GM19035 (cell line): Measurements from ENCODE around the gene AGER.

ENCODE experiments used
- ATAC-seq: cut with Tn5 transposase; IDR thresholded peaks from one replicate; pipeline ENCODE4 v1.9.1; 2021; ENCODE audit not compliant: unreplicated experiment

AGER gene

DNA sequence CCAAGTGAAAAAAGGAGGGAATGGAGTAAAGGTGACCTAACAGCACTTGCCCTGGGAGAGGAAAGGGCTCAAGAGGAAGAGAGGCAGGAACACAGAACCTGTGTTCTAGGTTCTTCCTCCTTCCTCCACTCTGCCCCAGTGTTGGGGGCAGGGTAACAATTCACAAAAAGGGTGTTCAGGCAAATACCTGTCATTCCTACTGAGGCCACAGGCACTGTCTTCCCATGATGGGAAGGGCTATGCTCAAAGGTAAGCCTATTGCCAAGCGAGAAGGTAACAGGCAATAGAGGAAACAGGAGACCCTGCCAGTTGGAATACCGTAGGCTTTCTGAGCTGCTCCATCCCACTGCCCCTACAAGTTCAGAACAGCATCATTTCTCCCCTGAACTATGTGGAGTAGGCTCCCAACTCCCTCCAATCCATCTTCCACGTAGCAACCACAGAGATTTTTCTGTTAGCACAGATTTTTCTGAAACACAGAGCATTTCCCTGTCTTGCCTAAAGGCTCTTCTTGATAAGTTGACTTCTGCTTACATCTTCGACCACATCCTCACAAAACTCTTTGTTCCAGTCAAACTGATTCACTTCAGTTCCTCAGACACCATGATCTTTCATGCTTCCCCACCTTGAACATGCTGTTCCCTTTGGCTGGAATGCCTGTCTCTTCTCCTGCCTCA is 10.9 kb downstream of the AGER start:
- ATAC-seq: no peak

GRCh38 chr6:32171234-32171633 is 12.8 kb downstream of the AGER start:
- no peak for ATAC-seq

- ATAC-seq: no peak
These were observed 13.8 kb downstream of the AGER start for GRCh38 chr6:32170294-32170693.

- ATAC-seq: no peak
These were observed 15.1 kb downstream of the AGER start for GRCh38 chr6:32168807-32169591.

- no peak for ATAC-seq
These were observed 15.7 kb downstream of the AGER start for GRCh38 chr6:32168350-32168749.

GRCh38 chr6:32167761-32168262 is 16.2 kb downstream of the AGER start:
- no peak for ATAC-seq

DNA sequence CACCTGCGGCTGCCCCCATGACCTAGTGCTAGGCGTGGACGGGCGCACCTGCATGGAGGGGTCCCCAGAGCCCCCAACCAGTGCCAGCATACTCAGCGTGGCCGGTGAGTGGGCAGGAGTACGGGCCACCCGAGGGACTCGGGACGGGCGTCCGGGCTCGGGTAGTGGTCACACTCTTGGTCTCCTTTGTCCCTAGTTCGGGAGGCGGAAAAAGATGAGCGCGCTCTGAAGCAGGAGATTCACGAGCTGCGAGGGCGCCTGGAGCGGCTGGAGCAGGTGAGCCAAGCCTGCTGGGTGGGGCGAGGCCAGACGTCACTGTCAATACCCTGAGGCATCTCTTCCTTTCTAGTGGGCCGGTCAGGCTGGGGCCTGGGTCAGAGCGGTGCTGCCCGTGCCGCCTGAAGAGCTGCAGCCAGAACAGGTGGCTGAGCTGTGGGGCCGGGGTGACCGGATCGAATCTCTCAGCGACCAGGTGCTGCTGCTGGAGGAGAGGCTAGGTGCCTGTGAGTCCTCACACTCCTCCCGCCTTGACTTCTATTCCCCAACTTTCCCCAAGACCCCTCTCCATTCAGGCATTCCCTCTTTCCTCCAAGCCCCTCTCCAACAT is 16.8 kb downstream of the AGER start:
- ATAC-seq: no peak

DNA sequence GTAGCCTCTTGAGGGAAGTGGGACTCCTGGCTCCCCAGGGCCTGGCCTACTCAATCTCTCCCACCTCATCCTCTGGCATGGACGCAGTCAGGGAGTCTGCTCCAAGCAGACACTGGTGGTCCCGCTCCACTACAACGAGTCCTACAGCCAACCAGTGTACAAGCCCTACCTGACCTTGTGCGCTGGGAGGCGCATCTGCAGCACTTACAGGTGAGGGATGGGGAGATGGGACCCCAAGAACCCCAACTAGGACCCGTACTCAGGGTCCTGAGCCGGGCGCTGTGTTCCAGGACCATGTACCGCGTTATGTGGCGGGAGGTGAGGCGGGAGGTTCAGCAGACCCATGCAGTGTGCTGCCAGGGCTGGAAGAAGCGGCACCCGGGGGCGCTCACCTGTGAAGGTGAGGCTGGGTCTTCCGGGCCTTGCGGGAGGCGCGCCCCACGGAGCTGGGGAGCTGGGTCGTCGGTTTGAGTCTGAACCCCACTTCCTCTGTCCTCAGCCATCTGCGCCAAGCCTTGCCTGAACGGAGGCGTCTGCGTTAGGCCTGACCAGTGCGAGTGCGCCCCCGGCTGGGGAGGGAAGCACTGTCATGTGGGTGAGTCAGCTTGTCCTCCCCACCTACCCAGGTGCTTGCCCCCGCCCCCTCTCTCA is 17.5 kb downstream of the AGER start:
- no peak for ATAC-seq

DNA sequence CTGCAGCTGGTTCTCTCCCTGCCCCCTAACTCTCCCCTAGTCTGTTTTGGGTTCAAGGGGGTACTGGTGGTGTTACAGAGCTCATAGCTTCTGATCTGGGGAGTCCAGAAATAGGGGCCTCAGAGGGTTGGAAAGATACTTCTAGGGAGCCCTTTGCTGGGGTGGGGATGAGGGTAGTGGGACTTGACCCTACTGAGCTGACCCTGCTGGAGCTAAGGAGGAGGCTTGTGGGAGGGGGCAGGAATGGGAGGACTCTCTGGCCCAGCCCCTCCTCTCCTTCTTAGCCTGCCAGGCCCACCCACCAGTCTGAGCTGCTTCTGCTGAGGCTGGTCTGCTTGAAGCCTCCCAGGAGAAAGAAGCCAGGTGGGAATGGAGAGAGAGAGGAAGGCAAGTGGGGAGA is 19.8 kb downstream of the AGER start, which contains the start of gene EGFL8:
TSS of gene EGFL8 (plus strand) at position 301 of the 400 bp plus-strand sequence. CDS start 1,571 bp downstream, outside the sequence.
- no peak for ATAC-seq

GRCh38 chr6:32163559-32164258 is 20.3 kb downstream of the AGER start:
- no peak for ATAC-seq

GRCh38 chr6:32158052-32158451 is 26.0 kb downstream of the AGER start:
- ATAC-seq: no peak

- ATAC-seq: no peak
These were observed 27.2 kb downstream of the AGER start for GRCh38 chr6:32156891-32157290.

DNA sequence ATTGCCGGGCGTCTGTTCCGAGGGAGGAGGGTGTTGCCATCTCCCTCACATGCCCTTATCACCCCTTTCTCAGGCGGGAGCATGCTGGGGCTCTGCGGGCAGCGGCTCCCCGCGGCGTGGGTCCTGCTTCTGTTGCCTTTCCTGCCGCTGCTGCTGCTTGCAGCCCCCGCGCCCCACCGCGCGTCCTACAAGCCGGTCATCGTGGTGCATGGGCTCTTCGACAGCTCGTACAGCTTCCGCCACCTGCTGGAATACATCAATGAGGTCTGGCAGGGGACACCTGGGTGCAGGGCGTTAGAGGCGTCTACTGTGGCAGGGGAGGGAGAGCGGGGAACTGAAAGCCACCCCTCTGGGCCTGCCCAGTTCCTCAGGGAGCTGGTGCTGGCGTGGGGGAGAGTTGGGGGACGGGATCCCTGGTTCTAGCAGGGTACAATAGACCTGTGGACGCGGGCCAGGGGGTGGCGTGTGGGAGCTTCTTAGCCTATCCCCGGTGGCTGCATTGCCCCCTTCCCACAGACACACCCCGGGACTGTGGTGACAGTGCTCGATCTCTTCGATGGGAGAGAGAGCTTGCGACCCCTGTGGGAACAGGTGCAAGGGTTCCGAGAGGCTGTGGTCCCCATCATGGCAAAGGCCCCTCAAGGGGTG is 29.4 kb downstream of the AGER start:
- ATAC-seq: no peak

DNA sequence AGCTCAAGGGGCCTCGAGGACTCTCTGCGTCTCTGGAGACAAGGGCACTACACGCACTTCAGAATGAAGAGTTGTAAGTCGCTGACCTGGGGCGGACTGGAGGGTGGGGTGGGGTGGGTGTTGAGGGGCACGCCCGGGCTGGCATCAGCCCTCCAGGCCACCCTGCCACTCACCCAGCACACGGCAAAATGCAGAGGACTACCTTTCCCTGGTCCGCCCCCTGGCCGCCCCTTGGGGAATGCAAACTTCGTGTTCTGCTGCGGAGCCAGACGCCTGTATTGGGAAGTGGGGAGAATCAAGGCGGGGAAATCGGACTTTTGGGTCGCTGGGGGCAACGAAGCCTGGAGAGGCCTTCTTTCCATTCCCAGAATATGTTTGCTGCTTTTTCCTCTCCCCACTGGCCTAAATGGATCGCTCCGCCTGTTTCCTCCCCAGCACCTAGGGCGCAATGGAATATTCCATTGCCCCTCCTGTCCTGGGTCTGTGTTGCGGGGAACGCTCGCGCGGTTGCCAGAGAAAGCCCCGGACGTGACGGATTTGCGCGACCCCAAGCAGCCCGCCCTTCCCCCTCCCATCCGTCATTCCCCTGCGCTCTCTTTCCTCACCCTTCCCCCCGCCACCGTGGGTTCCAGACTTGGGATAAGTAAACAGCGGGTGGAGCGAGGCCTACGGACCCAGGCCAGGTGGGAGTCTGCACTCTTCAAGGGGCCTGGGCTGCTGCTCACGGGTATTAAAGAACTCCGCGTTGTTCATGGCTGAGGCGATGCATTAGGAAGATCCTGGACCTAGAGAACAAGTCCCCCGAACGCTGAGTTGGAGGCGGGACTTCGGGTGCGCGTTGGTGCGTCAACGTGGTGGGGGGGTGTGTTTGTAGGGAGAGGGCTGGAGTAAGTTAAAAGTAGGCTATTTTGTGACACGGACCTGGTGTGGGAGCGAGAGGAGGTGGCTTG is 30.2 kb downstream of the AGER start, which contains the start of gene PPT2:
TSS of gene PPT2 (plus strand) at position 578 of the 950 bp plus-strand sequence. CDS start 454 bp downstream, outside the sequence.
- no peak for ATAC-seq

DNA sequence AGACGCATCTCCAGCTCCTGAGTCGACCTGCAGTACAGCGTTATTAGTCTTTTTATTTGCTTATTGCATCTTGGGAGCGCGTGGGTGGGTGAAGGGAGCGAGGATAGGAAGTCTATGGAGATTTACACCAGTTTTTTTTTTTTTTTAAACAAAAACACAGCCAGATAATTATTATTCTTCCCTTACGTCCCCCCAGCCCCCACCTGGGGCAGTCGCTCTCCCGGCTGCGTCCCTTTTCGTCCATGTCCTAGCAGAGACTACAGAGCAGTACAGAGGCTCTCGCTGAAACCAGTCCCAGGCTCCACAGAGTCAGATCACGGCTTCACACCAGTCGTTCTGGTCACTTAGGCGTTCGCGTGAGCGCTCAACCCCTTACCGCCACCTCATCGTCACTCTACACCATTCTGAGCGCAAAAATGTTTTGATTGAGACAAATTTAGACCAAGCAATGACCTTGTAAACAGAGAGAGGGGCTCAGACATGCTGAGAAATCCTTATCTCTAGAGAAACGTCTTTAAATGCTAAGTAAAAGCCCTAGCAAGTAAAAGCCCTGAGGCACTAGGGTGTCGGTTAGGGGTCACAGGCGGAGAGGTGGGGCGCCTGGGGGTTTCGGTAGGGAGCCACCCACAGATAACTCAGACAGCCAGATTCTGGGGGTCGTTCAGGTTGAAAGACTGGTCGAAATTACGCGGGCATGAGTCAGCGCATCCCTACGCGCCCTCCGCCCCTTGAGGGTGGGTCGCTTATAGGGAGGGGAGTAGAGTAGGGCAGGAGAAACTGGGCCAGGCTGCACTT is 31.1 kb downstream of the AGER start:
- ATAC-seq: no peak

- ATAC-seq: no peak
These were observed 31.9 kb downstream of the AGER start, which contains the start of gene PRRT1 for GRCh38 chr6:32151863-32152768. TSS of gene PRRT1 (minus strand) at chr6:32151939. CDS start at chr6:32151827, 112 bp downstream.
